ENCODE data around the gene NFX1. TPM values are rescaled to one million over a fixed set of nuclear protein-coding genes. Genes with fewer than 3 reads are reported as not detected.

The NFX1 gene
- total and polyA plus RNA-seq, 2 donors (not counting 1 experiment from before 2014, with no cell fraction given): 67.6 to 76.3 TPM

DNA sequence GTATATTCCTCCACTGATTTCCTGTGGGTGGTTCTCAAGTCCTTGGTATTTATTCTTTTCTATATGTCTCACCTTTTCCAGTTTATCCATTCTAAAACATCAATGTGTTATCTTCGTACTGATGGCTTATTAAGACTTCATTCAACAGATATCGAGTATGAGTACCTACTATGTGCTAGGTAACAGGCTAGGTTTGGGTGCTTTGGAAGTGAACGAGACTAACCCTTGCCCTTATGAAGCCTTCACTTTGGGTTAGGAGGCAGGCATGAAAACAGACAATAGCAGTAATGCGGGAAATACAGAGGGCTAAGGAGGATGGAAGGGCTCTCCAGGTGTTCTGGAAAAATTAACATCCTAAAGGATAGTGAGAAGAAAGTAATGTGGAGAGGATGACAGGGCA is 58.7 kb downstream of the NFX1 start:
- 94% methylated on average over 2 of the region's 4 CpGs for WGBS (ENCODE audit: insufficient coverage)
- Mint-ChIP-seq H3K4me1 (no peaks in the 10 kb centered on the region), H3K9me3 (ENCODE audit: insufficient read depth) (no peaks in the 10 kb centered on the region), H3K27me3 (no peaks in the 10 kb centered on the region), H3K4me3 (no peak overlapping the region), H3K27ac (no peak overlapping the region)
- H3K9me3 ChIP-seq (ENCODE audit: control extremely low read depth in 1 of 3, control insufficient read depth in 2 of 3, insufficient read depth in 1 of 3, low read length in 2 of 3): no peaks in the 10 kb centered on the region
- H3K4me2 ChIP-seq (replicated peaks; ENCODE audit: low read depth, low read length, poor library complexity, severe bottlenecking): no peak overlapping the region
- intact Hi-C loops (cut with micrococcal nuclease): no loop called here
- no peak overlapping the region for H2AFZ ChIP-seq (ENCODE audit: insufficient read depth, low read depth, low read length, poor library complexity, severe bottlenecking)
- ATAC-seq (ENCODE audit: low read depth): no peak
- H4K20me1 ChIP-seq (ENCODE audit: control insufficient read depth, insufficient read depth, low read length, poor library complexity, severe bottlenecking): no peaks in the 10 kb centered on the region
- H3K36me3 ChIP-seq (replicated peaks in 1 of 2; ENCODE audit: control extremely low read depth in 1 of 2, control insufficient read depth in 1 of 2, extremely low read depth in 1 of 2, insufficient read depth in 2 of 2, low read length in 1 of 2): peaks cover 20 to 59% of the 10 kb centered on the region in 2 experiments
- no peak overlapping the region for H3K27ac ChIP-seq (ENCODE audit: low read length in 2 of 2)
- no peaks in the 10 kb centered on the region for H3K79me2 ChIP-seq (ENCODE audit: control insufficient read depth, insufficient read depth, low read length)
- no peak overlapping the region for H3K9ac ChIP-seq (ENCODE audit: low read length)
- DNase-seq: no peak
- no peak overlapping the region for H3K4me3 ChIP-seq (ENCODE audit: control extremely low read depth in 1 of 5, extremely low read depth in 1 of 5, insufficient read depth in 1 of 5, low read depth in 2 of 5, low read length in 4 of 5)
- ChIA-PET CTCF (no interaction called here), POLR2A (no interaction called here)
- TF ChIP-seq EZH2 (IDR thresholded peaks at IDR 0.05; ENCODE audit: borderline replicate concordance, insufficient read depth, low read depth, low read length, poor library complexity, severe bottlenecking): no peak
- no peaks in the 10 kb centered on the region for H3K4me1 ChIP-seq (ENCODE audit: control insufficient read depth in 2 of 2, insufficient read depth in 2 of 2, low read length in 2 of 2)
- no peaks in the 10 kb centered on the region for H3K27me3 ChIP-seq (replicated peaks in 1 of 4; ENCODE audit: control extremely low read depth in 1 of 4, control insufficient read depth in 3 of 4, insufficient read depth in 4 of 4, low read length in 3 of 4)

DNA sequence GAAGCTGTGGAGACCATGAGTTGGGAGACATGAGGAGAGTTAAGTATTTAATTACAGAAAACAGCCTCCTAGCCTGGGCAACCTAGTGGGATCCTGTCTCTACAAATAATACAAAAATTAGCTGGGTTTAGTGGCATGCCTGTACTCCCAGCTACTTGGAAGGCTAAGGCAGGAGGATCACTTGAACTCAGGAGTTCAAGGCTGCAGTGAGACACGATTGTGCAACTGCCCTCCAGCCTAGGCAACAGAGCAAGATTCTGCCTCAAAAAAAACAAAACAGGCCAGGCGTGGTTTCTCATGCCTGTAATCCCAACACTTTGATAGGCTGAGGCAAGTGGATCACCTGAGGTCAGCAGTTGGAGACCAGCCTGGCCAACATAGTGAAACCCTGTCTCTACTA is 59.4 kb downstream of the NFX1 start:
- Histone ChIP-seq H3K27ac (ENCODE audit: low read length in 2 of 2) (no peak overlapping the region), H4K20me1 (ENCODE audit: control insufficient read depth, insufficient read depth, low read length, poor library complexity, severe bottlenecking) (no peaks in the 10 kb centered on the region), H3K9ac (ENCODE audit: low read length) (no peak overlapping the region), H3K36me3 (replicated peaks in 1 of 2; ENCODE audit: control extremely low read depth in 1 of 2, control insufficient read depth in 1 of 2, extremely low read depth in 1 of 2, insufficient read depth in 2 of 2, low read length in 1 of 2) (peaks cover 18 to 58% of the 10 kb centered on the region in 2 experiments), H3K4me3 (ENCODE audit: control extremely low read depth in 1 of 5, extremely low read depth in 1 of 5, insufficient read depth in 1 of 5, low read depth in 2 of 5, low read length in 4 of 5) (no peak overlapping the region), H3K4me1 (ENCODE audit: control insufficient read depth in 2 of 2, insufficient read depth in 2 of 2, low read length in 2 of 2) (no peaks in the 10 kb centered on the region), H3K79me2 (ENCODE audit: control insufficient read depth, insufficient read depth, low read length) (no peaks in the 10 kb centered on the region), H3K9me3 (ENCODE audit: control extremely low read depth in 1 of 3, control insufficient read depth in 2 of 3, insufficient read depth in 1 of 3, low read length in 2 of 3) (no peaks in the 10 kb centered on the region), H3K27me3 (replicated peaks in 1 of 4; ENCODE audit: control extremely low read depth in 1 of 4, control insufficient read depth in 3 of 4, insufficient read depth in 4 of 4, low read length in 3 of 4) (no peaks in the 10 kb centered on the region), H3K4me2 (replicated peaks; ENCODE audit: low read depth, low read length, poor library complexity, severe bottlenecking) (no peak overlapping the region), H2AFZ (ENCODE audit: insufficient read depth, low read depth, low read length, poor library complexity, severe bottlenecking) (no peak overlapping the region)
- H3K27me3 Mint-ChIP-seq: no peaks in the 10 kb centered on the region
- no peaks in the 10 kb centered on the region for H3K9me3 Mint-ChIP-seq (ENCODE audit: insufficient read depth)
- H3K4me1 Mint-ChIP-seq: no peaks in the 10 kb centered on the region
- ATAC-seq (ENCODE audit: low read depth) (no peak), DNase-seq (no peak)
- TF ChIP-seq EZH2 (IDR thresholded peaks at IDR 0.05; ENCODE audit: borderline replicate concordance, insufficient read depth, low read depth, low read length, poor library complexity, severe bottlenecking): no peak
- TF ChIP-seq, protein P1, sequence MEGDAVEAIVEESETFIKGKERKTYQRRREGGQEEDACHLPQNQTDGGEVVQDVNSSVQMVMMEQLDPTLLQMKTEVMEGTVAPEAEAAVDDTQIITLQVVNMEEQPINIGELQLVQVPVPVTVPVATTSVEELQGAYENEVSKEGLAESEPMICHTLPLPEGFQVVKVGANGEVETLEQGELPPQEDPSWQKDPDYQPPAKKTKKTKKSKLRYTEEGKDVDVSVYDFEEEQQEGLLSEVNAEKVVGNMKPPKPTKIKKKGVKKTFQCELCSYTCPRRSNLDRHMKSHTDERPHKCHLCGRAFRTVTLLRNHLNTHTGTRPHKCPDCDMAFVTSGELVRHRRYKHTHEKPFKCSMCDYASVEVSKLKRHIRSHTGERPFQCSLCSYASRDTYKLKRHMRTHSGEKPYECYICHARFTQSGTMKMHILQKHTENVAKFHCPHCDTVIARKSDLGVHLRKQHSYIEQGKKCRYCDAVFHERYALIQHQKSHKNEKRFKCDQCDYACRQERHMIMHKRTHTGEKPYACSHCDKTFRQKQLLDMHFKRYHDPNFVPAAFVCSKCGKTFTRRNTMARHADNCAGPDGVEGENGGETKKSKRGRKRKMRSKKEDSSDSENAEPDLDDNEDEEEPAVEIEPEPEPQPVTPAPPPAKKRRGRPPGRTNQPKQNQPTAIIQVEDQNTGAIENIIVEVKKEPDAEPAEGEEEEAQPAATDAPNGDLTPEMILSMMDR (IDR thresholded peaks at IDR 0.05): no peak
- no peak overlapping the region for H3K27ac Mint-ChIP-seq
- WGBS (ENCODE audit: insufficient coverage): 100% methylated on average over 2 of the region's 2 CpGs
- intact Hi-C loops (cut with micrococcal nuclease): no loop called here
- POLR2A ChIA-PET: no interaction called here
- H3K4me3 Mint-ChIP-seq: no peak overlapping the region
- CTCF ChIA-PET: no interaction called here
